ENCODE results near the gene RUSC1.

RUSC1 gene

GRCh38 chr1:155307247-155307740, 13.4 kb upstream of the RUSC1 start:
- Histone ChIP-seq H3K36me3 (ENCODE audit: insufficient read depth, low read length) (no peaks in the 10 kb centered on the region), H3K9ac (ENCODE audit: low read depth, low read length) (no peak overlapping the region; the same call in 1 of the 2 replicates), H3K9me3 (ENCODE audit: control insufficient read depth, insufficient read depth, low read length) (no peaks in the 10 kb centered on the region), H3K4me1 (ENCODE audit: insufficient read depth, low read length) (no peaks in the 10 kb centered on the region; the same call in 1 of the 2 replicates)

- Histone ChIP-seq H3K36me3 (ENCODE audit: insufficient read depth, low read length) (no peaks in the 10 kb centered on the region; the same call in 1 of the 2 replicates), H3K4me1 (ENCODE audit: insufficient read depth, low read length) (no peaks in the 10 kb centered on the region; the same call in 1 of the 2 replicates), H3K9me3 (ENCODE audit: control insufficient read depth, insufficient read depth, low read length) (no peaks in the 10 kb centered on the region), H3K9ac (ENCODE audit: low read depth, low read length) (peak within 1 kb of the TSS; percentile 80)
These were observed 11.9 kb upstream of the RUSC1 start, which contains the start of gene FDPS for GRCh38 chr1:155308493-155309422. Gene FDPS (plus strand): TSS chr1:155308866. CDS start chr1:155309790, 924 bp downstream.

- Histone ChIP-seq H3K4me1 (ENCODE audit: insufficient read depth, low read length) (no peaks in the 10 kb centered on the region; the same call in 1 of the 2 replicates), H3K36me3 (ENCODE audit: insufficient read depth, low read length) (peaks cover 3% of the 10 kb centered on the region; the same call in 1 of the 2 replicates), H3K9me3 (ENCODE audit: control insufficient read depth, insufficient read depth, low read length) (no peaks in the 10 kb centered on the region), H3K9ac (ENCODE audit: low read depth, low read length) (peak overlapping the region; percentile 80)
These were observed 11.2 kb upstream of the RUSC1 start for GRCh38 chr1:155309423-155310021.

- Histone ChIP-seq H3K9ac (ENCODE audit: low read depth, low read length) (no peak overlapping the region), H3K36me3 (ENCODE audit: insufficient read depth, low read length) (peaks cover 4% of the 10 kb centered on the region; the same call in 1 of the 2 replicates)
These were observed 7.4 kb upstream of the RUSC1 start for GRCh38 chr1:155313261-155313660.

GRCh38 chr1:155316922-155317321, 3.8 kb upstream of the RUSC1 start:
- Histone ChIP-seq H3K36me3 (ENCODE audit: insufficient read depth, low read length) (peaks cover 4% of the 10 kb centered on the region), H3K9ac (ENCODE audit: low read depth, low read length) (no peak overlapping the region), H3K9me3 (ENCODE audit: control insufficient read depth, insufficient read depth, low read length) (no peaks in the 10 kb centered on the region), H3K4me1 (ENCODE audit: insufficient read depth, low read length) (peaks cover 16% of the 10 kb centered on the region; the same call in 1 of the 2 replicates)

More at GRCh38 chr1:155313261-155313660, 7.4 kb upstream of the RUSC1 start:
- Histone ChIP-seq H3K9me3 (ENCODE audit: control insufficient read depth, insufficient read depth, low read length) (no peaks in the 10 kb centered on the region), H3K4me1 (ENCODE audit: insufficient read depth, low read length) (no peaks in the 10 kb centered on the region; the same call in 1 of the 2 replicates)

GRCh38 chr1:155318082-155318481, 2.6 kb upstream of the RUSC1 start:
- Histone ChIP-seq H3K9ac (ENCODE audit: low read depth, low read length) (no peak overlapping the region), H3K4me1 (ENCODE audit: insufficient read depth, low read length) (peaks cover 17% of the 10 kb centered on the region; the same call in 1 of the 2 replicates), H3K36me3 (ENCODE audit: insufficient read depth, low read length) (peaks cover 4% of the 10 kb centered on the region), H3K9me3 (ENCODE audit: control insufficient read depth, insufficient read depth, low read length) (no peaks in the 10 kb centered on the region)

- Histone ChIP-seq H3K36me3 (ENCODE audit: insufficient read depth, low read length) (peaks cover under 1% of the 10 kb centered on the region; the same call in 1 of the 2 replicates), H3K9ac (ENCODE audit: low read depth, low read length) (no peak overlapping the region), H3K4me1 (ENCODE audit: insufficient read depth, low read length) (peaks cover 17% of the 10 kb centered on the region; the same call in 1 of the 2 replicates), H3K9me3 (ENCODE audit: control insufficient read depth, insufficient read depth, low read length) (no peaks in the 10 kb centered on the region)
These were observed 1.2 kb upstream of the RUSC1 start for GRCh38 chr1:155319536-155319935.

- no peaks in the 10 kb centered on the region; the same call in 1 of the 2 replicates for H3K36me3 ChIP-seq (ENCODE audit: insufficient read depth, low read length)
- peak overlapping the region; percentile 75; the same call in 1 of the 2 replicates for H3K9ac ChIP-seq (ENCODE audit: low read depth, low read length)
- no peaks in the 10 kb centered on the region for H3K9me3 ChIP-seq (ENCODE audit: control insufficient read depth, insufficient read depth, low read length)
- H3K4me1 ChIP-seq (ENCODE audit: insufficient read depth, low read length) = peaks cover 17% of the 10 kb centered on the region; the same call in 1 of the 2 replicates
These were observed 442 bp upstream of the RUSC1 start for GRCh38 chr1:155320252-155320651.

GRCh38 chr1:155321639-155322503, 1.2 kb downstream of the RUSC1 start:
- H3K9me3 ChIP-seq (ENCODE audit: control insufficient read depth, insufficient read depth, low read length) = no peaks in the 10 kb centered on the region
- H3K36me3 ChIP-seq (ENCODE audit: insufficient read depth, low read length) = no peaks in the 10 kb centered on the region; the same call in 1 of the 2 replicates
- H3K4me1 ChIP-seq (ENCODE audit: insufficient read depth, low read length) = peaks cover 17% of the 10 kb centered on the region; the same call in 1 of the 2 replicates
- peak overlapping the region; percentile 75; the same call in 1 of the 2 replicates for H3K9ac ChIP-seq (ENCODE audit: low read depth, low read length)

GRCh38 chr1:155322571-155322952, 1.9 kb downstream of the RUSC1 start:
- Histone ChIP-seq H3K36me3 (ENCODE audit: insufficient read depth, low read length) (no peaks in the 10 kb centered on the region; the same call in 1 of the 2 replicates), H3K9ac (ENCODE audit: low read depth, low read length) (peak overlapping the region; percentile 75; the same call in 1 of the 2 replicates), H3K4me1 (ENCODE audit: insufficient read depth, low read length) (peaks cover 17% of the 10 kb centered on the region; the same call in 1 of the 2 replicates)

GRCh38 chr1:155322953-155323728, 2.4 kb downstream of the RUSC1 start:
- Histone ChIP-seq H3K9ac (ENCODE audit: low read depth, low read length) (peak overlapping the region; percentile 96), H3K4me1 (ENCODE audit: insufficient read depth, low read length) (peaks cover 17% of the 10 kb centered on the region; the same call in 1 of the 2 replicates), H3K36me3 (ENCODE audit: insufficient read depth, low read length) (no peaks in the 10 kb centered on the region; the same call in 1 of the 2 replicates), H3K9me3 (ENCODE audit: control insufficient read depth, insufficient read depth, low read length) (no peaks in the 10 kb centered on the region)

More at GRCh38 chr1:155322571-155322952, 1.9 kb downstream of the RUSC1 start:
- H3K9me3 ChIP-seq (ENCODE audit: control insufficient read depth, insufficient read depth, low read length) = no peaks in the 10 kb centered on the region

GRCh38 chr1:155323729-155324036, 3.0 kb downstream of the RUSC1 start:
- no peaks in the 10 kb centered on the region; the same call in 1 of the 2 replicates for H3K36me3 ChIP-seq (ENCODE audit: insufficient read depth, low read length)
- H3K9me3 ChIP-seq (ENCODE audit: control insufficient read depth, insufficient read depth, low read length) = no peaks in the 10 kb centered on the region
- peak overlapping the region; percentile 96 for H3K9ac ChIP-seq (ENCODE audit: low read depth, low read length)
- H3K4me1 ChIP-seq (ENCODE audit: insufficient read depth, low read length) = peaks cover 17% of the 10 kb centered on the region; the same call in 1 of the 2 replicates
